GM18508 (cell line): ENCODE results near the gene GSDMA.
"Not testable (repeated sequence)": the region's sequence is repeated elsewhere in the genome, so short reads cannot be mapped to it uniquely, and the experiment has no call there.

Experiments used
- ATAC-seq: cut with Tn5 transposase; IDR thresholded peaks from one replicate; pipeline ENCODE4 v1.9.1; 2021; ENCODE audit warnings: moderate number of reproducible peaks; ENCODE audit not compliant: insufficient read depth, unreplicated experiment

Gene GSDMA

DNA sequence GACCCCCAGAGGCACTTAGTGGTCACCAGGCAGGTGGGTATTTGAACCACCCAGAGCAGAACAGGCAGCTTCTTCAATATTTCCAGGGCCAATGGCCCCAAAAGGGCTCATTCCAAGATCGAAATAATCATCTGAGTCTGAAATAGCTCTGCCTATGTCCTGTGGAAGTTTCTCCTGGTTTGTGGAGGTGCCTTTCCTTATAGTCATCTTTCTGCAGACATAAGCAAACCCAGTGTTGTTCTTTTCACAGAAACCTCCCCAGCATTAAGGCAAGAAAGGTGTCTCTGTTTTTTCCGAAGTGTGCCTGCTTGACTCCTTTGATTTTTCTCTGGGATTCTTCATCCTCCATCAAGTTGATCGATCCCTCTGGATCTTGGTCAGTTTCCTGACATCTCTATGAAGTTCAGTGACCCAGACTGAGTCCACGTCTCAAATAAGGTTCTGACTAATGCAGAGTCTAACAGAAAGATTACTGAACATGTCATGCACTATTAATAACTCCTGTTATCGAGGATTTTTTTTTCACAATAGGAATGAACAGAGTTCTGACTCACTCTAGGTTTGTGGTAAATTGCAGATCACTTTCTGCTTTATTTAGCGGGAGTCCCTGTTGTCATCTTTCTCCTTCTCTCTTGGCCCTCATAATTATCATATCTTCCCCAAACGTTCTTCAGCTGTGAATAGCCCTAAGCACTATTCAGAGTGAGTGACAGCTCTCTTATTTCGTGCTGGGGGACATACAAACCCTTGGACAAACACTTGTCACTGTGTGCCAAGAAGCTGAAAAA, 33.8 kb upstream of the GSDMA start:
- no peak for ATAC-seq

DNA sequence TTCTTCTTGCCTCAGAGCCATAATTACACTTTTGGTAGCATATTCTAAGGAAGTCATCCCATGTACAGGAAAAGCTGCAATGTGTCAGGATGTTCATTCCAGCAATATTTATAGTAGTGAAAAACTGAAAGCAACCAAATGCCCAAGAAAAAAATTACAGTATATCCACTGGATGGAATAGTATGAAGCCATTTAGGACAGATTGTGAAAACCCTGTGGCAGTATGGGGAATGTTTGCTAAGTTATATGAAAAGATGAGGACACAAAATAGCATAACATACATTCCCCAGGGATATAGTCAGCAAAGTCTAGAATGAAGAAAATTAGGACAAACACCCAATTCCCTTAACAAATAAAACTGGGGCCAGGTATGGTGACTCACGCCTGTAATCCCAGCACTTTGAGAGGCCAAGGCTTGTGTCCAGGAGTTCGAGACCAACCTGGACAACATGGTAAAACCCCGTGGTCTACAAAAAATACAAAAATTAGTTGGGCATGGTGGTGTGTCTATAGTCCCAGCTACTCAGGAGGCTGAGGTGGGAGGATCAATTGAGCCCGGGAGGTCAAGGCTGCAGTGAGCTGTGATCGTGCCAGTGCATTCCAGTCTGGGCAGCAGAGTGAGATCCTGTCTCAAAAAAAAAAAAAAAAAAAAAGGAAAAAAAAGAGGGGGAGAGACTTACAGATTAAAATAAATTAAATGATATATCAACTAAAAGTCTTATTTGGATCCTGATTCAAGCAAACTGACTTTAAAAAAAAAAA, 33.0 kb upstream of the GSDMA start:
- no peak for ATAC-seq

DNA sequence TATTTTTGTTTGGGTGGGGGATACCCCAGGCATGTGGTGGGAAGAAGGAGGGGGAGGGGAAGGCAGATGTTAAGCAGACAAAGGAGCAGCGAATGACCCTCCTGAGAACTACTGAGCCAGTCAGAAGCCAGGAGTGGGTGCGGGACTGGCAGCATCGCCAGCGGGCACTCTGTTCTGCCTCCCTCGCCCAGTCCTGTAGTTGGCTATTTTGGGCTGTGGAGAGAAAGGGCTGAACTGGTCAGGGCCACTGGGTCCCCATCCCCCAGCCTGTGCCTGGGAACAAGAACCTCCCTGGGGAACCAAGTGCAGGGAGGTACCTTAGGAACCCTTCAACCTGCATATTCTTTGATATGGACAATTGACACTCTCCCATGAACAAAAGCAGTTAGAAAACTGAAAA, 28.9 kb upstream of the GSDMA start:
- ATAC-seq, result no peak

DNA sequence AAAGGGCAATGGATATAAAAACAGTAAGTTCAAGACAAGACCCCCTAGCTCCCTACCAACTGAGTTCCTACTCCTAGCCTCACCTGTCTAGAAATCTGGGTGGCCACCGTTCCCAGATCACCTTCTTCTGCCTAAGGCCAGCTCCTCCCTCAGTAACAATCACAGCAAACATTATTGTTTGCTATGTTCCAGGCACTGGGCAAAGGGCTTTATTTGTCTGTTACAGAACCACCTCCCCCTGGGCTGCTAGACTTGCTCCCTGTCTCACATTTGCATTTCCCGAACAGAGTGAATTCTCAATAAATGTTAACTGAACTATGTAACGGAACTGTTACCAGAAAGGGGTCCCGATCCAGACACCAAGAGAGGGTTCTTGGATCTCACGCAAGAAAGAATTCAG, 28.5 kb upstream of the GSDMA start:
- ATAC-seq, result no peak

DNA sequence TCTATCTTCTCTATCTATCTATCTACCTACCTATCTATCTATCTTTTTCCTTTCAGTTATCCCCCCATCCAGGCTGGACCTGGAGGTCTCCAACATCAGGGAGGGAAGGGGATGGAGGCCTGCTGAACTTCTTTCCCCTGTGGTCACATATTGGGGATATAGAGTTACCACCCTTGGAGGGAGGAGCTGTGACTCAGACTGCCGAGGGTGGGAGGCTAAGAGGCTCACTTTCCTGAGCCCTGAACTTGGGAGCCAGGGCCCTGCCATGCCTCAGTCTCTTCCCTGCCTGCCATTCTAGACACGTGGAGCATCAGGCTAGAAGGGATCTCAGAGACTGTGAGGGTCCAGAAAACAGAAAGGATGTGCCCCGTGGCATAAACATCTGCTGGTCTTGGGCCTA, 26.9 kb upstream of the GSDMA start:
- no peak for ATAC-seq

- no peak for ATAC-seq
Measured at GRCh38 chr17:39937447-39937846, 25.4 kb upstream of the GSDMA start.

GRCh38 chr17:39938140-39938869, 24.5 kb upstream of the GSDMA start:
- no peak for ATAC-seq

DNA sequence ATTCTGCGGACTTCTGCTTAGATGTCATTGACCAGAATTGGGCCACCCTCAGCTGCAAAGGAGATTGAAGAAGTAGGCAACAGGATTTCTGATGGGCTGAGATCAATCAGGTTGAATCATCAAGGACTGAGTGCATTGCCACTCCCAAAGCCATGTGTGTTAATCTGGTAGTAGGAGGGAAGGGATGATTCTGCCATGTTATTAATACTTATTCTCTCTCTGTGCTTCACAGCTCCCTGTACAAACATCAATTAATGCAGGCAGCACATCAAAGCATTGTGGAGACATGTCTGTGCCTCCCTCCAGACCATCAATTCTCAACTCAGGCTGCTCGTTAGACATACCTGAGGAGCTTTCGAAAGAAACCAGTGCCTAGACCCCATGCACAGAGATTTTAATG, 23.7 kb upstream of the GSDMA start:
- ATAC-seq, result no peak

- ATAC-seq, result peak; percentile 48
Measured at GRCh38 chr17:39939588-39940419, 23.0 kb upstream of the GSDMA start.

DNA sequence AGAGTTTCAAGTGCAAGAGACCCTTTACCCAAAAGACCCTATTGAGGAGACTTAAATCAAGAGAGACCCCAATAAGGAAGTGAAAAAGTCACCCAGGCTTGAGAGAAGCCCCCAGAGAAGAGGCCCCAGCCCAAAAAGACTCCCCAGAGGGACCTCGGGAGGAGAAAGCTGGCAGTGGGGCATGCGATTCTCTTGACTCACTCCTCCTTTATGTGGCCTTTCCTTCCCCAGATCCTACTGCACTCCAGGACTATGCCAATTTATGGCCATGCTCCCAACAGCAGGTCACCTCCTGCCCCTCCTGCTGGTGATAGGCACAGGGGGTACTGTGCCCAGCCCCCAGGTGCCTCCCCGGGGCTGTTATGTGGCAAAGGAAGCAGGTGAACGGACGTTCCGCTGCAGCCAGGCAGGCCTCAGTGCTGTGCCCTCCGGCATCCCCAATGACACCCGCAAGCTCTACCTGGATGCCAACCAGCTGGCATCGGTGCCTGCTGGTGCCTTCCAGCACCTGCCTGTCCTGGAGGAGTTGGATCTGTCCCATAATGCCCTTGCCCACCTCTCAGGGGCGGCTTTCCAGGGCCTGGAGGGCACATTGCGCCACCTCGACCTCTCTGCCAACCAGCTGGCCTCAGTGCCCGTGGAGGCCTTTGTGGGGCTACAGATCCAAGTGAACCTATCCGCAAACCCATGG, 19.0 kb upstream of the GSDMA start:
- no peak for ATAC-seq

- ATAC-seq, result no peak
Measured at GRCh38 chr17:39944393-39944711, 18.5 kb upstream of the GSDMA start.

GRCh38 chr17:39946551-39947330, 16.1 kb upstream of the GSDMA start:
- no peak for ATAC-seq

GRCh38 chr17:39948489-39948828, 14.3 kb upstream of the GSDMA start:
- not testable (repeated sequence) for ATAC-seq

DNA sequence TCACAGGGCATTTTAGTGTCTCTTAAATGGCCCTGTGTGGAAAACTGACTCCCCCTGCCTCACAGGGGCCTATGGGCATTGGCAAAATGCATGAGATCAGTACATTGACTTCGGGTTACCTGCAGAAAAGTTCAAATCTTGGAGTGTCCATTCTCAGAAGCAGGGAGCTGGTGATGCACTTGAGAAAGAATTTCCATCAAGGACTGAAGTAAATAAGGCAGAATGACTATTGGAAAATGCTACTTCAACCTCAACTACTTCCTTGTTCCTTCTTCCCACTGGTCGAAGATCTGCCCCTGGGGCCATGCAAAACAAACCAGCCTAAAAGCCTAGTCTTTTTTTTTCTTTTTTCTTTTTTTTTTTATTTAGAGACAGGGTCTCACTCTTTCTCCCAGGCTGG, 13.8 kb upstream of the GSDMA start:
- ATAC-seq, result no peak

DNA sequence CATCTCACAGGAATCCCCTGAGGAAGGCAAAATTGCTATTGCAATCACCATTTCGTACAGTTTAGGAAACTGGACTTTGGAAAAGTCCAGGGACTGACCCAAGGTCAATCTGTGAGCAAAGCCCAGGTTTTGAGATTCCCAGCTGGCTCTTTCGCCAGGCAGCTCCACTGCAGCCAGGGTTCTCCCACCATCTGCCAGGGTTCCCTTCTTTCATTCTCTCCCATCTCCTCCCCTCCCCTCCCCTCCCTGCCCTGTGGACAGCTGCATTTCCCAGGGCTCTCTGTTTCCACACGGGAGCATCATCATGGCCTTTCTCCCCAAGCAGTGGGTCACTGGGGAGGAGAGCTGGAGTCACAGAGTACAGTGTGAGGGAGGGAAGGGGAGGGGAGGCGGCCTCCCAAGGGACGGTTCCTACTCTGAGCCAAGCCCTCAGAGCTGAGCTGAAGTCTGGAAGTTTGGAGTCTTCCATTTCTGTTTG, 11.9 kb upstream of the GSDMA start:
- no peak for ATAC-seq

DNA sequence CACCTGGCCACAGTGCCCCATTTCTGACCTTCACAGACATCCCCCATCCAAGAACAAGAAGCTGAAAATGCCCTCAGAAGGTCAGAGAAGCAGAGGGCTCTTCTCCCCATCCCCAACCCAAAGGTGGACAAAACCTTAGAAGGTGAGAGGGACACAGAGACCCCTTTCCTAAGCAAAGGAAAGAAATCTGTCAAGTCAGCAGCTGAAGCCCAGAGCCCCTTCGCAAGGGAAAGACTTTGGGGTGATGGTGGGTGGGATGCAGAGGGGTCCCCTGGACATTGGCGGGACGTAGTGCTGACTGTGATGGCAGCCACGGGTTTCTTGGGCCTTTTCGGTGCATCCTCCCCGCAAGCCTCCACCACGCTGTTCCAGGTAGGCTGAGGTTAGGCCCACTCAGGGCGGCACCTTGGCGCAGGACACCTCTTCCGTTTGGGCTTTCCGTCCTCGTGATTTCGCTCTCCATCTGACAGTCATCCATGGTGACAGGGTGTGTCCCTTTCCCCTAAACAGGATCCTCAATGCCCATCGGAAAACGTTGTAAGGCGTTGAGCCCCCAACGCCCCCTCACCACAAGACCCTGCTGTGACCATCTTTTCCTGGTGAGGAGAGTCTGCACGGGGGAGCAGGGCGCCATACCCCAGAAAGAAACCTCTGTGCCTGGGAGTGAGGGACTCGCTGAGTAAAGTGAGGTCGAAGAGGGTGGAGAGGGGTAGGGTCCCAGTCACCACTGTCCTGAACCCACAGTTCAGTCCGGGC, 10.7 kb upstream of the GSDMA start:
- no peak for ATAC-seq

- ATAC-seq, result no peak
Measured at GRCh38 chr17:39952680-39953470, 9.9 kb upstream of the GSDMA start.

DNA sequence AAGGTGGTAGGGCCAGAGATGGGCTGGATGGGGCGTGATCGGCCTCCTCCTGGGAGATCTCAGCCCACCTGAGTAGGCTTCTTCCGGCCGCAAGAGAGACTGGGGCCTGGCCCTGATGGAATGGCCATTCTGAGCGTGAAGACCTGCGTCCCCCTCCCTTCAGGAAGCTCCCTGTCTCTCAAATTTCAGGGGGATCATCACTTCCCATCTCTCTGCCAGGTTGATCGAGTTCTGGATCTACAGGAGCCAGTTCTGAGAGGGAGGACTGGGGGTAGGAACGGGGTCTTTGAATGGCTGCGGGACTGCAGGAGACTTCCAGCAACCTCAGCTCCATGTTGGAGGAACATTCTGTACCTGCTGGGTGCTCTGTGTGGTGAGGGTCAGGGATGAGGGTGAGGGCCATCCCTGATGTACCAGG, 9.3 kb upstream of the GSDMA start:
- ATAC-seq, result no peak
